H1 (cell line): ENCODE measurements around the gene GPR180.

ENCODE experiments used
- ATF3 ChIP-seq: IDR thresholded peaks from 2 replicates; pipeline ENCODE4 v1.6.1; 2011; ENCODE audit warnings: low read depth, mild to moderate bottlenecking, low read length; ENCODE audit not compliant: insufficient read depth
- CHD2 ChIP-seq: IDR thresholded peaks from 2 replicates; pipeline ENCODE4 v1.6.1; 2012; ENCODE audit warnings: low read length, improper control_type of control experiment
- CTCF ChIP-seq, 3 experiments: IDR thresholded peaks; 1 replicate in 2 of 3; 2 replicates in 1 of 3; pipeline versions ENCODE4 v1.5.1 to v1.6.1; 2011; ENCODE audit warnings: low read length in 3 of 3, mild to moderate bottlenecking in 3 of 3, inconsistent platforms in 2 of 3, low read depth in 1 of 3, moderate library complexity in 1 of 3; ENCODE audit not compliant: insufficient read depth in 1 of 3; ENCODE audit errors: control extremely low read depth in 1 of 3
- EP300 ChIP-seq, 2 experiments: IDR thresholded peaks; 1 replicate in 1 of 2; 2 replicates in 1 of 2; pipeline ENCODE4 v1.6.1; 2011 to 2012; ENCODE audit warnings: low read depth in 2 of 2, low read length in 2 of 2, mild to moderate bottlenecking in 2 of 2, borderline replicate concordance in 1 of 2, inconsistent platforms in 1 of 2, moderate library complexity in 1 of 2
- KDM5A ChIP-seq: fragments of 200-600 bp; IDR thresholded peaks from 2 replicates; pipeline ENCODE4 v1.7.1; 2012; ENCODE audit warnings: mild to moderate bottlenecking, low read length, inconsistent platforms, mixed read lengths
- MAX ChIP-seq: IDR thresholded peaks from 2 replicates; pipeline ENCODE4 v1.6.1; 2012; ENCODE audit warnings: inconsistent platforms
- NANOG ChIP-seq: IDR thresholded peaks from 2 replicates; pipeline ENCODE4 v1.6.1; 2011; ENCODE audit warnings: low read length, low read depth, mild to moderate bottlenecking, inconsistent platforms; ENCODE audit not compliant: insufficient read depth, poor library complexity, severe bottlenecking
- POLR2A ChIP-seq, 2 experiments: IDR thresholded peaks; 1 replicate in 1 of 2; 2 replicates in 1 of 2; pipeline ENCODE4 v1.6.1; 2011; ENCODE audit warnings: low read depth in 2 of 2, low read length in 2 of 2, mild to moderate bottlenecking in 2 of 2; ENCODE audit errors: control extremely low read depth in 1 of 2
- POLR2AphosphoS5 ChIP-seq: IDR thresholded peaks from 2 replicates; pipeline ENCODE4 v1.6.1; 2011; ENCODE audit warnings: low read depth, low read length
- RFX5 ChIP-seq: IDR thresholded peaks from 2 replicates; pipeline ENCODE4 v1.6.1; 2011; ENCODE audit warnings: low read depth, low read length, improper control_type of control experiment, borderline replicate concordance
- TEAD4 ChIP-seq: IDR thresholded peaks from 2 replicates; pipeline ENCODE4 v1.6.1; 2012; ENCODE audit warnings: low read depth, low read length, inconsistent platforms, mixed read lengths
- YY1 ChIP-seq: IDR thresholded peaks from 2 replicates; pipeline ENCODE4 v1.6.1; 2011; ENCODE audit warnings: low read depth, mild to moderate bottlenecking, low read length
- ZNF274 ChIP-seq: IDR thresholded peaks from 2 replicates; pipeline ENCODE4 v1.7.0; 2012; ENCODE audit warnings: low read length, borderline replicate concordance; ENCODE audit errors: extremely low read depth

GRCh38 chr13:94585543-94586101 lies 16.0 kb upstream of the GPR180 start:
- no peak for TF ChIP-seq CTCF (IDR thresholded peaks at IDR 0.05; ENCODE audit: control extremely low read depth in 1 of 3, insufficient read depth in 1 of 3, low read depth in 1 of 3, low read length in 3 of 3)
- no peak for TF ChIP-seq ATF3
- no peak for TF ChIP-seq POLR2A (IDR thresholded peaks at IDR 0.05; ENCODE audit: control extremely low read depth in 1 of 2, low read depth in 2 of 2, low read length in 2 of 2)
- no peak for TF ChIP-seq YY1
- no peak for TF ChIP-seq TEAD4
- no peak for TF ChIP-seq NANOG
- TF ChIP-seq ZNF274 = no peak
- TF ChIP-seq POLR2AphosphoS5 = no peak
- no peak for TF ChIP-seq RFX5
- TF ChIP-seq EP300 (IDR thresholded peaks at IDR 0.05; ENCODE audit: borderline replicate concordance in 1 of 2, low read depth in 2 of 2, low read length in 2 of 2) = no peak
- no peak for TF ChIP-seq KDM5A
- TF ChIP-seq MAX = no peak
- TF ChIP-seq CHD2 = no peak
